ENCODE results near the gene GTF2F1. TPM values are rescaled to one million over a fixed set of nuclear protein-coding genes. Genes with fewer than 3 reads are reported as not detected.

GTF2F1 gene
- total and polyA plus RNA-seq, 9 of the 15 experiments (the other 6 are each of a cell fraction or from before 2014, with no cell fraction given): 4.7 to 75.4 (median 68.4) TPM

DNA sequence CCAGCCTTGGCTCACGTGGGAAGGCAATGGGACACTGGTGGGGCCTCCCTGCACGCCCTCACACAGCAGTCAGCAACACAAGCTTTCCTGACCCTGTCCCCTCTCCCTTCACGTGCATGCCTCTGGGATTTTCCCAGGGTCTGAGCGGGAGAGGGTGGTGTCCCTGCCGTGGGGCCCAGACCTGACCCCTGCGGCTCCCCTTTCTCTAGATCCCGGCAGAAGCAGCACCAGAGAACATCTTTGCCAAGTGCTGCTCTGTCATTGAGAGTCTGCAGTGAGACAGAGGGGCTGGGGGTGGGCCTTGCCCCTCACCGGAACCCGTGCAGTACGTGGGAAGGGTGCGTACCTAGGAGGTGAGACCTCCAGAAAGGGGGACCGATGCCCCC is 19.1 kb upstream of the GTF2F1 start:
- TF ChIP-seq GTF2F1 (IDR thresholded peaks at IDR 0.05; ENCODE audit: low read depth, low read length): no peak
- TF ChIP-seq SIRT6 (IDR thresholded peaks at IDR 0.05; ENCODE audit: low read depth, low read length): peak; percentile 40
- TF ChIP-seq POLR2G (IDR thresholded peaks at IDR 0.05; ENCODE audit: low read depth, low read length): peak; percentile 73
- no peaks in the 10 kb centered on the region for H3K9me3 ChIP-seq (replicated peaks; ENCODE audit: control insufficient read depth, insufficient read depth, low read depth, low read length)
- H3K27ac ChIP-seq (ENCODE audit: extremely low read depth, low read depth, low read length): no peak overlapping the region
- peaks cover 0 to 36% of the 10 kb centered on the region in 2 experiments; a peak in 2 of 5 replicates for H3K4me1 ChIP-seq (replicated peaks in 1 of 2; ENCODE audit: control insufficient read depth in 2 of 2, insufficient read depth in 2 of 2, low read length in 2 of 2)
- no peaks in the 10 kb centered on the region for H3K9me1 ChIP-seq (ENCODE audit: control insufficient read depth, insufficient read depth, low read length)
- WGBS (ENCODE audit: insufficient coverage, low coverage, missing lambda C conversion rate): 77% methylated on average over 11 of the region's 12 CpGs
- FAIRE-seq (no peak), ATAC-seq (peak; percentile 13; the same call in 2 of the 3 replicates), DNase-seq (ENCODE audit: extremely low read depth in 1 of 4, low spot score in 3 of 4) (peak in 1 of 4 experiments; percentile 6)
- H3K36me3 ChIP-seq (ENCODE audit: control insufficient read depth, insufficient read depth, low read length): peaks cover 37% of the 10 kb centered on the region; the same call in 1 of the 3 replicates
- peaks cover 2% of the 10 kb centered on the region; the same call in 1 of the 2 replicates for H4K20me1 ChIP-seq (replicated peaks; ENCODE audit: control insufficient read depth, insufficient read depth, low read length)
- POLR2A ChIA-PET: interaction anchor here (1.0 to 2.5 kb wide), 2 partner anchors 12 to 40 kb away, joined by 3 to 16 read pairs; partner anchors contain the start of genes ALKBH7 and KHSRP
- intact Hi-C loops (cut with micrococcal nuclease) (no loop called here), in situ Hi-C loops (cut with MboI) (no loop called here)
- CTCF ChIA-PET (ENCODE audit: low intra/inter-chr PET ratio): no interaction called here
- no peaks in the 10 kb centered on the region for H3K27me3 ChIP-seq (ENCODE audit: control insufficient read depth in 2 of 2, insufficient read depth in 2 of 2, low read length in 2 of 2)
- no TSS peak for BruUV-seq (replicated peaks)
- peak overlapping the region in 1 of 2 experiments; percentile 55; a peak in 1 of 4 replicates for H3K9ac ChIP-seq (ENCODE audit: insufficient read depth in 1 of 2, low read depth in 2 of 2, low read length in 2 of 2)
- H3K79me2 ChIP-seq (ENCODE audit: control insufficient read depth, insufficient read depth, low read length): no peaks in the 10 kb centered on the region
- no peak overlapping the region for H3K4me2 ChIP-seq (ENCODE audit: insufficient read depth, low read length)
- H3K4me3 ChIP-seq: no peak overlapping the region
- no peak overlapping the region for H2AFZ ChIP-seq (ENCODE audit: low read depth, low read length)

DNA sequence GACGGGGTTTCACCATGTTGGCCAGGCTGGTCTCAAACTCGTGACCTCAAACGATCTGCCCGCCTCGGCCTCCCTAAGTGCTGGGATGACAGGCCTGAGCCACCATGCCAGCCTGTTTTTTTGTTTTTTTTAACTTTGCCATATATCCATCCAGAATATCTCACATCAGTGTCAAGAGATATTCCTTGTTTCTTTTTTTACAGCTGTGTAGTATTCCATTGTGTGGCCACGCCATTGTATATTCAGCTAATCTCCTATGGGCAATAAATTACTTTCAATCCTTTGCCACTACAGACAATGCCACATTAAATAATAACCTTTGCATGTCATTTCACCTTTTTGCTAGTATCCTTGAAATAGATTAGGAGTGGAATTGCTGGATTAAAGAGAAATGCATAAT is 16.4 kb upstream of the GTF2F1 start:
- Histone ChIP-seq H3K27ac (ENCODE audit: extremely low read depth, low read depth, low read length) (no peak overlapping the region), H3K4me3 (no peak overlapping the region), H3K9me3 (replicated peaks; ENCODE audit: control insufficient read depth, insufficient read depth, low read depth, low read length) (no peaks in the 10 kb centered on the region), H3K79me2 (ENCODE audit: control insufficient read depth, insufficient read depth, low read length) (no peaks in the 10 kb centered on the region), H3K4me1 (replicated peaks in 1 of 2; ENCODE audit: control insufficient read depth in 2 of 2, insufficient read depth in 2 of 2, low read length in 2 of 2) (peaks cover 0 to 18% of the 10 kb centered on the region in 2 experiments; a peak in 2 of 5 replicates), H3K4me2 (ENCODE audit: insufficient read depth, low read length) (no peak overlapping the region), H2AFZ (ENCODE audit: low read depth, low read length) (no peak overlapping the region), H3K36me3 (ENCODE audit: control insufficient read depth, insufficient read depth, low read length) (peaks cover 10% of the 10 kb centered on the region; the same call in 1 of the 3 replicates), H4K20me1 (replicated peaks; ENCODE audit: control insufficient read depth, insufficient read depth, low read length) (peaks cover 2% of the 10 kb centered on the region; the same call in 1 of the 2 replicates), H3K27me3 (ENCODE audit: control insufficient read depth in 2 of 2, insufficient read depth in 2 of 2, low read length in 2 of 2) (no peaks in the 10 kb centered on the region), H3K9ac (ENCODE audit: insufficient read depth in 1 of 2, low read depth in 2 of 2, low read length in 2 of 2) (no peak overlapping the region), H3K9me1 (ENCODE audit: control insufficient read depth, insufficient read depth, low read length) (no peaks in the 10 kb centered on the region)
- no TSS peak for BruUV-seq (replicated peaks)
- FAIRE-seq: no peak
- ChIA-PET CTCF (ENCODE audit: low intra/inter-chr PET ratio) (no interaction called here), POLR2A (interaction anchor here (0.6 kb wide), 1 partner anchor 121 kb away, joined by 3 read pairs; the partner anchor contains the start of gene TNFSF9)
- DNase-seq (ENCODE audit: extremely low read depth in 1 of 4, low spot score in 3 of 4): no peak
- TF ChIP-seq KHSRP (IDR thresholded peaks at IDR 0.05) (no peak), ZNF146 (CRISPR knock-in tag; IDR thresholded peaks at IDR 0.05; ENCODE audit: unreplicated experiment) (peak; percentile 72)
- WGBS (ENCODE audit: insufficient coverage, low coverage, missing lambda C conversion rate): 75% methylated on average over 6 of the region's 6 CpGs
- intact Hi-C loops (cut with micrococcal nuclease): no loop called here
- no peak for ATAC-seq
- in situ Hi-C loops (cut with MboI): no loop called here

Data from K562 (cell line).